GM12873 (cell line): ENCODE data around the gene ZNF682.
A peak's percentile ranks its signal among the peaks of the same experiment; 100 is the strongest.

ENCODE experiments used
- TF ChIP-seq, protein P1 (sequence below): IDR thresholded peaks from 2 replicates; pipeline ENCODE4 v1.5.1; 2012; ENCODE audit warnings: low read depth, mild to moderate bottlenecking, moderate library complexity, low read length, control low read depth; ENCODE audit not compliant: insufficient read depth; ENCODE audit errors: missing control alignments

ZNF682 gene

DNA sequence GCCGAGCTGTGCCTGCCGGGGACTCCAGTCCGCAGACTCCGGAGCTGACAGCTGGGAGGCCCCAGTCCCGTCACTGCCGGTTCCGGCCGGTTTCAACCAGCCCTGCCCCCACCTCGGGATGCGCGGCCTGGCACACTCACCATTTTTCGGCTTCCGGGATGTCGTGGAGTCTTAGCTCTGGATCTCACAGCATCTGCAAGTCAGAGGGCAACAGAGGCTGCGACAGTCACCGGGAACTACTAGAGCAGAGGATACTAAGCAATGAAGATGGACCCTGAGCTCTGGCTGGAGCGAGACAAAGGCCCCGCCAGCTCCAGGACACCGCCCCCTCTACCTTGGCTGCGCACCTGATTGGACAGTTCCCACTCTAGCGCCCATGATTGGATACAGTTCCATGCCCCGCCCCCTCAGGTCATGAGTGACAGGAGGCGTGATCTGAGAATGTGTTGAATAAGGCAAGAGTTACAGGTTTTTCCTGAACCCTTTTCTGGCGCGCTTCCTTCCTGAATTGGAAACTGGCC is at the start of gene ZNF682:
ZNF682 (minus strand) TSS at position 303 of the 521 bp plus-strand sequence; CDS start at position 143, 160 bp downstream.
- TF ChIP-seq, protein P1, sequence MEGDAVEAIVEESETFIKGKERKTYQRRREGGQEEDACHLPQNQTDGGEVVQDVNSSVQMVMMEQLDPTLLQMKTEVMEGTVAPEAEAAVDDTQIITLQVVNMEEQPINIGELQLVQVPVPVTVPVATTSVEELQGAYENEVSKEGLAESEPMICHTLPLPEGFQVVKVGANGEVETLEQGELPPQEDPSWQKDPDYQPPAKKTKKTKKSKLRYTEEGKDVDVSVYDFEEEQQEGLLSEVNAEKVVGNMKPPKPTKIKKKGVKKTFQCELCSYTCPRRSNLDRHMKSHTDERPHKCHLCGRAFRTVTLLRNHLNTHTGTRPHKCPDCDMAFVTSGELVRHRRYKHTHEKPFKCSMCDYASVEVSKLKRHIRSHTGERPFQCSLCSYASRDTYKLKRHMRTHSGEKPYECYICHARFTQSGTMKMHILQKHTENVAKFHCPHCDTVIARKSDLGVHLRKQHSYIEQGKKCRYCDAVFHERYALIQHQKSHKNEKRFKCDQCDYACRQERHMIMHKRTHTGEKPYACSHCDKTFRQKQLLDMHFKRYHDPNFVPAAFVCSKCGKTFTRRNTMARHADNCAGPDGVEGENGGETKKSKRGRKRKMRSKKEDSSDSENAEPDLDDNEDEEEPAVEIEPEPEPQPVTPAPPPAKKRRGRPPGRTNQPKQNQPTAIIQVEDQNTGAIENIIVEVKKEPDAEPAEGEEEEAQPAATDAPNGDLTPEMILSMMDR = no peak

DNA sequence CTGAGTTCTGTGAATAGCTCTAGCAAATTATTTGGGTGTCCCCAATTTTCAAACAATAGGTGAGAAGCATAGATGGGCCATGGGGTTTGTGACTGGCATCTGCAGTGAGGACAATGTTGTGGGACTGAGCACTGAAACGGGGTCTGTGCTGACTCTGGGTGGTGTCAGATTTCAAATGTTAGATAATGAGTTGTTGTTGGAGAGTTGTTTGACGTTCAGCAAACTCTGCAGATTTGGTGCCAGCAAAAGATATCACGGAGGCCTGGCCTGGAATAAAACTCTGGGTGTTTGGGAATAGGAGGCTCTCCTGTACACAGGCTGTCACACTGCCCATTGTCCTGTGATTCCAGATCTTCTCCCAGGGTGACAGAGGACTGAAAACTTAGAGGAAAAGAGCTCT is 41.4 kb upstream of the ZNF682 start:
- TF ChIP-seq, protein P1 = no peak

DNA sequence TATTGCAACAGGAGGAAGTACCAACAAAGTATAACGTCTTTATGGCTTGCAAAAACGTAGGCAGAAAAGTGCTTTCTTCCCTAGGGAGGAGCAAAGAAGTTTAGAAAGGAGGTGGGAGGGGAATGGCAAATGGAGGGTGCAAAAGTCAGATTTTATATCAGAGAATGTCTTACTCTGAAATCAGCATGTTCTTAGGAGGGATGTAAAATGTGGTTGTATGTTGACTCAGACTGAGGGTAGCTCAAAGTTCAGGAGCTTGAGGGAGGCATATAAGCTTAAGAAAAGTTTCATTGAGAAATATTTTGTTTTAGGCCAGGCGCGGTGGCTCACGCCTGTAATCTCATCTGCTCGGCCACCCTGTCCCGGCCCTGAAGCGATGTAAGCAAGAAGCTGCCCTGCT is 40.2 kb upstream of the ZNF682 start:
- TF ChIP-seq, protein P1 = no peak

DNA sequence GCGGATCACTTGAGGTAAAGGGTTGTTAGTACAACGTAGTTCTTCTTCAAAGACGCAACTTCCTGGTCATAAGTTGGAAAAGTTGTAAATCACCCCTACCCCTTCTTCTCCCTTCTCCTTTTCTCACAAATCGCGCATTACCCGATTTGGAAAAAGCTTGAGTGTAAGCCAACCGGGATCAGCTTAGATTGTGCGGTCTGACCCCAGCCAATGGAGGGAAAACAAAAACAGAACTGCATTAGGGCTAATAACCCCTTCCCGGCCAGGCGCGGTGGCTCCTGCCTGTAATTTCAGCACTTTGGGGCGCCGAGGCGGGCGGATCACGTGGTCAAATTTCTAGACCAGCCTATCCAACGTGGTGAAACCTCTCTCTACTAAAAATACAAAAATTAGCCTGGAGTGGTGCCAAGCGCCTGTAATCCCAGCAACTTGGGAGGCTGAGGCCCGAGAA is 39.3 kb upstream of the ZNF682 start:
- TF ChIP-seq, protein P1 = no peak

DNA sequence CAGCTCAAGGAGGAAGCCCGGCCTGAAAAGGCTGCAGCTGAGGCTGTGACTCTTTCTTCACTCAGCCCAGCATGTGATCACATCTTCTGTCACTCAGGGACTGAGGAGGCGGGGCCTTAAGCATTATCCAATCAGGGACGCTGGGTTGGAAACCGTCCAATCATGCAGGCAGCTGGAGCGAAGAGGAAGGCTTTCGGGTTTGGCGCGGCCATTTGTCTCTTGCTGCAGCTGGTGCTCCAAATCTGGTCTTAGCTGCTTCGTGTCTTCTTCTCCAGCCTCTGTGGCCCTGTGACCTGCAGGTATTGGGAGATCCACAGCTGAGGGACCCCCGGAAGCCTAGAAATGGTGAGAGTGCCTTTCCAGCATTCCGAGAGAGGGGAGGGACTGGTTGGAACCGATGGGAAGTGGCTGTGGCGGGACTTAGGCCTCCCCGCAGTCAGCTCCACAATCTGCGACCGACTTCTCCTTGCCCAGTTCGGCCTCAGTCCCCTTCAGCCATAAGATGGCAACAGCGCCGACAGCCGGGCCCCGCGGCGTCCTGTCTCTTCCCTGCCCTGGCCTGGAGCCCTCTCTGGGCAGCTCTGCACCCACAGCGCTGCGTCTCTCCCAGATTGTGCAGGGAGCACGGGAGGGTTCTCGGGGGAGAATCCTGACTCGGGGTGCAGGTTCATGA is 38.6 kb upstream of the ZNF682 start, which contains the start of gene ZNF90:
ZNF90 (plus strand) TSS at position 210 of the 673 bp plus-strand sequence; CDS start at position 343, 133 bp downstream.
- TF ChIP-seq, protein P1 = peak; percentile 9

DNA sequence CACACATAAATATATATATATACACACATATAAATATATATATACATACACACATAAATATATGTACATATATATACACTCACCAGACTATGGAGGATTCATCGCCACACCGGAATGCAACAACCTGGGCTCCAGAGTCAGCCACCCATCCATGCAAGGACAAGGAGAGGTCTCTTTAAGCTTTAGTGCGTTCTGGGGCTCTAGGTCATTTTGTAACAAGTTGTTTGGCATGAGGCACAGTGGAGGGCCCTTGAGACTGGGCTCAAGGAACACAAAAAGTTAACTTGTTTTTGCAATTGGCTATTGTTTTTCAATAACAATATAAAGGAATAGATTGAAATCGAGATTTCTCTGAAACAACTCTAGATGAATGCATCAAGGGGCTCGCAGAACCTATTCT is 33.6 kb upstream of the ZNF682 start:
- TF ChIP-seq, protein P1 = no peak

DNA sequence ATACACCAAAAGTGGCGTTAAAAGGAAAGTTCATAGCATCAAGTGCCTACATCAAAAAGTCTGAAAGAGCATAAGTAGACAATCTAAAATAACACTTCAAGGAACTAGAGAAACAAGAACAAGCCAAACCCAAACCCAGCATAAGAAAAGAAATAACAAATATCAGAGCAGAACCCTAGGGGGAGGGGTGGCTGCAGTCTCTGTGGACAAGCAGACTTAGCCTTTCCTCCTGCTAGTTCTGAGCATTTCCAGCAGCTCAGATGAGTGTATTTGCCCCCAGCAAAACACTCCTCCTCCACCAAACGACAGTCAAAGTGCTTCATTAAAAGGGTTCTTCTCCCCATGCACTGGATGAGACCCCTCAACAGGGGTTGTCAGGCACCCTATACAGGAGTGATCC is 31.4 kb upstream of the ZNF682 start:
- TF ChIP-seq, protein P1 = no peak
